DMS153 (cell line): ENCODE results near the gene TOMM40.
"Not testable (repeated sequence)": the region's sequence is repeated elsewhere in the genome, so short reads cannot be mapped to it uniquely, and the experiment has no call there.

Source experiments
- DNase-seq: peaks from one replicate; lab custom pipeline; 2025; lab: John Stamatoyannopoulos, UW

The TOMM40 gene

DNA sequence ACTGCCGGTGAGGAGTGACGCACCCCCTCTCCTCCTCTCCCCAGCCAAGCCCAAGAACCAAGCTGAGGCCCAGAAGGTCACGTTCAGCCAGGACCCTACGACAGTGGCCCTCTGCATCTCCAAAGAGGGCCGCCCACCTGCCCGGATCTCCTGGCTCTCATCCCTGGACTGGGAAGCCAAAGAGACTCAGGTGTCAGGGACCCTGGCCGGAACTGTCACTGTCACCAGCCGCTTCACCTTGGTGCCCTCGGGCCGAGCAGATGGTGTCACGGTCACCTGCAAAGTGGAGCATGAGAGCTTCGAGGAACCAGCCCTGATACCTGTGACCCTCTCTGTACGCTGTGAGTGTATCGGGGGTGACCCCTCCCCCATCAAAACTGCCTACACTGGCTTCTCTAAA, 19.2 kb upstream of the TOMM40 start:
- DNase-seq, result no peak

DNA sequence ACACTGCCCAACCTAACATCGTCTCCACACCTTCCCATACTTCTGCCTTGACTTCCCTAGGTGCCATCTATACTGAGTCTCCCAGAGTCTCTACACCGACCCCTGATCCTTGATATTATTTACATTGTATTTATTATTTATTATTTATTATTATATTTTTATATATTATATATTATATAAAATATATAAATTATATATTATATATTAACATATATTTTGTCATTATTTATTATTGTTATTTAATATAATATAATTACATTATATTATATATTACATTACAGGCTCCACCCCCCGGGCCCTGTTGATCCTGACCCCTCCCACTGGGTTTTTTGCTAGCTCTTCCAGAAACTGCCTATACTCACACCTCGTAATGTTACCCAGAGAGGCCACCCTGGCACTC, 18.4 kb upstream of the TOMM40 start:
- DNase-seq, result no peak

DNA sequence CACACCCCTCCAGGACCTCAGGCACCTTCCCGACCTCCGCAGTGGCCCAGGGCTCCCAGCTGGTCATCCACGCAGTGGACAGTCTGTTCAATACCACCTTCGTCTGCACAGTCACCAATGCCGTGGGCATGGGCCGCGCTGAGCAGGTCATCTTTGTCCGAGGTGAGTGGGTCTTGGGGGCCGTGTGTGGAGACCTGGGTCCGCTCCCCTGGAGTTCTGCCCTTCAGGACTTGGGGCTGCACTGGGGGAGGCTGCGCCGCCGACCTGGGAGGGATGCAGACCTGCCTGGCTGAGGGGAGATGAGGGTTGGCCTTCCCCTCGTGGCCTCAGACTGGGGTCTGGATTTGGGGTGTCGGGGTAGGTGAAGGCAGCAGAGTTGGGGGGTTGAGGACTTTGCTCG, 16.7 kb upstream of the TOMM40 start:
- no peak for DNase-seq

DNA sequence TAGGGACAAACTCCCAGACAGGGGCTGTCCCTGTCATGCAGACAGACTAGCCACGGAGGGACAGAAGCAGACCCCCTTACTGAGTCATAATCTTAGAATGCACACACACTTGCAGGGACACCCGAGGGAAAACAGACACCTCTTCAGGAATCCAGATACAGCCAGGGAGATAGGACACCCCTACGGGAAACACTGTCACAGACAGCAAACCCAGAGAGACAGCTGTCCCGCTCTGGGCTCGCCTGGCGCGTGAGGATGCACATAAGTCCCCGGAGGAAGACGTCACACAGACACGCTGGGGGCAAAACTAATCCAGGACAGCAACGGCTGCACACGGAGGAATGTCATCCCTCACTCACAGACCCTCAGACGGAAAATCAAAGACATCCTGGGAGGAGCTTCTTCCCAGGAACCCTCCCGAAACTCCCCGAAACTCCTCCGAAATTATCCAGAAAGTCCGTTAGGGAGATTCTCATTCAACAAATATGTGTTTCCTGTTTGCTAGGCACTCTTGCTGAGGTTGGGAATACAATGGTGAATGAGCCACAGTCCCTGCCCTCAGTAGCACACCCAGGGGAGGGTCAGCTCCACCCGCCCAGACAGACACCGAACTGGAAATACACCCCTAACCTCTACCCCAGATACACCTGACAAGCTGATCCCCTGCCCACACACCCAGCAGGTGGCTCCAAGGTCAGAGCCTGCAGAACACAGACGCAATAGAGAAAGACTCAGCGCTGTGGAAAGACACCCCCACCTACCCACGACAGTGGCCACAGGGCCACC, 15.2 kb upstream of the TOMM40 start:
- no peak for DNase-seq

DNA sequence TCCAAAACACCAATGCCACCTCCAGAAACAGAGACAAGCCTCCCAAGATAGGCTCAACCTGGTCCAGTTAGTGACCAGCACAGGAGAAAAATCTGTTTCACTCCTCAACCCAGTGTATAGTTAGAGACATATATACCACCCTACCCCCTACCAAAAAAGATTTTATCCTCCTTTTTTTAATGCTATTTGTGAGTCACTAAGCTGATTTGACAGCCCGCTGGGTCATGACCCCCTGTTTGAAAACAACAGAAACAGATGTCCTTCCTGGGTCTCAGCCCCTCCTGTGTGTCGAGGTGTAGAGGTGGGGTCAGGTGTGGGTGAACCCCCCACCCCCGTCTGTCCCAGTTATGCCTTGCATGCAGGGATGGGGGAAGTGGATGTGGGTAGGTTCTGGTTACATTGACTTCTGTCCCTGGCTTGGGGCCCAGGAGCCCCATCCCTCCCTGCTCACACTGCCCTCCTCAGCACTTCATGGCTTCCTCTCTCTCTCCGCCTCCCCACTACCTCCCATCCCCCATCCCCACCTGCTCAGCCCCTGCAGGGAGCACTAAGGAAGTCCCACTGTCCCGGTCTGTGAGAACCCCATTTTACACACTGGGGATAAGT, 14.0 kb upstream of the TOMM40 start:
- peak; percentile 0 for DNase-seq

DNA sequence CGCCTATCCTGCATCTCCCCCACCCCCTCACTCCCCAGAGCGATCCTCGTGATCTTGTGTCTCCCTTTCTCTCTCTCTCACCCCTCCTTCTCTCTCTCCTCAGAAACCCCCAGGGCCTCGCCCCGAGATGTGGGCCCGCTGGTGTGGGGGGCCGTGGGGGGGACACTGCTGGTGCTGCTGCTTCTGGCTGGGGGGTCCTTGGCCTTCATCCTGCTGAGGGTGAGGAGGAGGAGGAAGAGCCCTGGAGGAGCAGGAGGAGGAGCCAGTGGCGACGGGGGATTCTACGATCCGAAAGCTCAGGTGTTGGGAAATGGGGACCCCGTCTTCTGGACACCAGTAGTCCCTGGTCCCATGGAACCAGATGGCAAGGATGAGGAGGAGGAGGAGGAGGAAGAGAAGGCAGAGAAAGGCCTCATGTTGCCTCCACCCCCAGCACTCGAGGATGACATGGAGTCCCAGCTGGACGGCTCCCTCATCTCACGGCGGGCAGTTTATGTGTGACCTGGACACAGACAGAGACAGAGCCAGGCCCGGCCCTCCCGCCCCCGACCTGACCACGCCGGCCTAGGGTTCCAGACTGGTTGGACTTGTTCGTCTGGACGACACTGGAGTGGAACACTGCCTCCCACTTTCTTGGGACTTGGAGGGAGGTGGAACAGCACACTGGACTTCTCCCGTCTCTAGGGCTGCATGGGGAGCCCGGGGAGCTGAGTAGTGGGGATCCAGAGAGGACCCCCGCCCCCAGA, 12.8 kb upstream of the TOMM40 start:
- no peak for DNase-seq

DNA sequence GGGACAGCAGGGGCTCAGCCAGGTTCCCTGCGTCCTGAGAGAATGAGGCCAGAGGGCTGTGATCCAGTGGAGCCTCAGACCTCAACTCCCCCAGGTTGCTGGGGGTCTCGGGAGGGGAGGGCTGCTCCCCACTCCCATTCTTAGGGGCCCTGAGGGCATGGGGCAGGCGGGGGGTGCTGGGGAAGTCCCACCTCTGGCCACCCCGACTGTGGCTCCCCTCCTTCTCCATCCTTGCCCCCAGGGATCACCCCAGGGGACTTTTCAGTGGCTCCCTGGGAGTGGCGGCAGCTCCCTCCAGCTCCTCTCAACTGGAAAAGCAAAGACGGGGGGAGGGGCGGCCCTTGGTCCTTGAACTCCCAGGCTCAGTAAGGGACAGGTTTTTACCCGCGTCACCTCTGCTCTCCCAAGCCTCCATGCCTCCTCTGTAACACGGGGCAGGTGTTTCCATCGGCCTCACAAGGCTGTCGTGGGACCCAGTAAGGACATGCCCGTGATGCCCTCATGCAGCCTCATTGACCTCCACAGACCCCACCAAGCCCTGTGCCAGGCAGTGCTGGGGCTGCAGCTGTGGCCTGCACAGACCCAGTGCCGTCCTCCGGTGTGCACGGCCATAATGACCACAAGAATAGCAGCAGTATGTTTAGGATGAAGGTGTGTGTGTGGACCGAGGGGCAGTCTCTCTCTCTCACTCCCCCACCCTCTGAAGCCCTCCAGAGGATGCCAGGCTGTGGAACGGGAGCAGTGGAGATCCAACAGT, 11.6 kb upstream of the TOMM40 start:
- DNase-seq, result no peak

DNA sequence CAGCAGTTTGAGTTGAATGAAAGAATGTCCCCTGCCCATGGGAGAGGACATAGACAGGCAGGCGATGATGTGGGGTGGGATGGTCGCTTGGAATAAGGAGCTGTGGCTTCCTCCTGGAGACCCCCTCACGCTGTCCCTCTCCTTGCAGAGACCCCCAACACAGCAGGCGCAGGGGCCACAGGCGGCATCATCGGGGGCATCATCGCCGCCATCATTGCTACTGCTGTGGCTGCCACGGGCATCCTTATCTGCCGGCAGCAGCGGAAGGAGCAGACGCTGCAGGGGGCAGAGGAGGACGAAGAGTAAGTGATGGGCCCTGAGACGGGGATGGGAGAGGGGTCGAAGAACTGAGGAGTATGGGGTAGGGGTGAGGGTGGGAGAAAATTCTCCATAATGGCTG, 9.0 kb upstream of the TOMM40 start:
- DNase-seq, result no peak

DNA sequence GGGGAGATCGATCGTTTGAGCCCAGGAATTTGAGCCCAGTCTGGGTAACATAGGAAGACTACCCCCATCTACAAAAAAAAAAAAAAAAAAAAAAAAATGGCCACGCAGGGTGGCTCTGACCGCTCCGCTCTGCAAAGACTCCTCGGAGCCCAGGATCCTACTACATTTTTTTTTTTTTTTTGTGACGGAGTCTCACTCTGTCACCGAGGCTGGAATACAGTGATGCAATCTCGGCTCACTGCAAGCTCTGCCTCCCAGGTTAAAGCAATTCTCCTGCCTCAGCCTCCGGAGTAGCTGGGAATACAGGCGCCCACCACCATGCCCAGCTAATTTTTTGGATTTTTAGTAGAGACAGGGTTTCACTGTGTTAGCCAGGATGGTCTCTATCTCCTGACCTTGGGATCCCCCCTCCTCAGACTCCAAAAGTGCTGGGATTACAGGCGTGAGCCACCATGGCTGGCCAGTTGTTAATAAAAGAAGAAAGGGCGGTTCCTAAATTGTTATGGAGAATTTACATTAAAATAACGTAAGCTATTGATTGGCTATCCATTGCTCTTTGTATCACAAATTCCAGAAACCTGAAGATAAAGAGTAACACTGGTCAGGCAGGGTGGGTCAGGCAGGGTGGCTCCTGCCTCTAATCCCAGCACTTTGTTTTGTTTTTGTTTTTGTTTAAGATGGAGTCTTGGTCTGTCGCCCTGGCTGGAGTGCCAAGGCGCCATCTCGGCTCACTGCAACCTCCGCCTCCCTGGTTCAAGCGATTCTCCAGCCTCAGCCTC, 8.2 kb upstream of the TOMM40 start:
- DNase-seq, result not testable (repeated sequence)

DNA sequence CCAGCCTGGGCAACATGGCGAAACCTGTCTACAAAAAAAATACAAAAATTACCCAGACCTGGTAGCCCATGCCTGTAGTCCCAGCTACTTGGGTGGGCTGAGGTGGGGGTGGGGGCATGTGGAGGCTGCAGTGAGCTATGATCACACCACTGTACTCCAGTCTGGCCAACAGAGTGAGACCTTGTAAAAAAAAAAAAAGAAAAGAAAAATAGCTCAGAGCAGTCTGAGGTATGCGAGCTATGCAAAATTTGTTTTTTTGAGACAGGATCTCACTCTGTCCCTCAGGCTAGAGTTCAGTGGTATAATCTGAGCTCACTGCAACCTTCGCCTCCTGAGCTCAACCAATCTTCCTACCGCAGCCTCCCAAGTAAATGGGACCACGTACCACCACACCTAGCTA, 7.1 kb upstream of the TOMM40 start:
- no peak for DNase-seq

DNA sequence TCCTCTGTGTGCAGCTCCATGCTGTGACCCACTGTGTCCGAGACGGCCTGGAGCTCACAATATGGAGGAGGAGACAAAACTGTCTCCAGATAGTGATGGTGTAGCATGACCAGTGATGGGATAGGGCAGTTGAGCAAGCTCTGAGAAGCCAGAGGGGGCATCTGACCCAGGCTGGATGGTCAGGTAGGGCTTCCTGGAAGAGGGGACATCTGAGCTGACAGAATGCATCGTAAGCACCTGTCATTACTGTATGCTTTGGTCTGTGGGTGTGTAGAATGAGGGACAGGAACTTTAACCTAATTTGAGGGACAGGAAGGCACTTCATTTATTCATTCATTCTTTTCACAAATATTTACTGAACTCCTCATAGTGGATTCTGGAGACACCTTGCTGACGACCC, 6.5 kb upstream of the TOMM40 start:
- DNase-seq, result no peak

DNA sequence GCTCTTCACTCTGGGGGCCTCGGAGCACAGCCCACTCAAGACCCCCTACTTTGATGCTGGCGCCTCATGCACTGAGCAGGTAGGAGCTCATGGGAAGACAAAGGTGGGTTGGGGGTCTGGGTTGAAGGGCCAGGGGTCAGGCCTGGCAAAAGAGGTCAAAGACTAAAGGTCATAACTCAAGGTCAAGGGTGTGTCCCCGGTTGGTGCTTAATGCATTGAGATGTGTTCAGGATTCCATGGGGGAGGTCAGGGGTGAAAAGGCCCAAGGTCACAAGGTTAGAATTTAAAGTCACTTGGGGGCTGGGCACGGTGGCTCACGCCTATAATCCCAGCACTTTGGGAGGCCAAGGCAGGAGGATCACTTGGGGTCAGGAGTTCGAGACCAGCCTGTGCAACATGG, 4.9 kb upstream of the TOMM40 start:
- DNase-seq, result no peak

DNA sequence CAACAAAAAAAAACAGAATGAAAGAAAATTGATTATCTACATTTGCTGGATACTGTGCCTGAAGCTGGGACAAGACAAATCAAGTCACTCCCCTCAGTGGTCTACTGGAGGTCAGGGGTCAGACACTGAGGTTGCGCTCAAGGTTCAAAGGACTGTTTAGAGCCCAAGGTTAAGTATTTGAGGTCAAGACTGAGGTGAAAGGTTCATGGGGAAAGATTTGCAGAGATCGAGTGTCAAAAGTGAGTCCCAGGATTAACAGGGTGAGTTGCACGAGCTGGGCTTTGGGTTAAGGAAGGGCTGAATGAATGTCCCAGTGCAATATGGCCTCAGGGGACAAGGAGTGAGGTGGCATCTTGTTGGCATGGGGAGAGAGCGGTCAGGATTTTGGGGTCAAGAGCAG, 3.4 kb upstream of the TOMM40 start:
- DNase-seq, result no peak

DNA sequence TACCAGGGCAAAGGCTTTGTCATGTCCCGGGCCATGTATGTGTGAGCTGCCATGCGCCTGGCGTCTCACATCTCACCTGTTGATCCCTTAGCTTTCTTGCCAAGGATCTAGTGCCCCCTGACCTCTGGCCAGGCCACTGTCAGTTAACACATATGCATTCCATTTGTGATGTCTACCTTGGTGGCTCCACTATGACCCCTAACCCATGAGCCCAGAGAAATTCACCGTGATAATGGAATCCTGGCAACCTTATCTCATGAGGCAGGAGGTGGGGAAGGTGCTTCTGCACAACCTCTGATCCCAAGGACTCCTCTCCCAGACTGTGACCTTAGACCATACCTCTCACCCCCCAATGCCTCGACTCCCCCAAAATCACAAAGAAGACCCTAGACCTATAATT, 2.7 kb upstream of the TOMM40 start:
- DNase-seq, result not testable (repeated sequence)

DNA sequence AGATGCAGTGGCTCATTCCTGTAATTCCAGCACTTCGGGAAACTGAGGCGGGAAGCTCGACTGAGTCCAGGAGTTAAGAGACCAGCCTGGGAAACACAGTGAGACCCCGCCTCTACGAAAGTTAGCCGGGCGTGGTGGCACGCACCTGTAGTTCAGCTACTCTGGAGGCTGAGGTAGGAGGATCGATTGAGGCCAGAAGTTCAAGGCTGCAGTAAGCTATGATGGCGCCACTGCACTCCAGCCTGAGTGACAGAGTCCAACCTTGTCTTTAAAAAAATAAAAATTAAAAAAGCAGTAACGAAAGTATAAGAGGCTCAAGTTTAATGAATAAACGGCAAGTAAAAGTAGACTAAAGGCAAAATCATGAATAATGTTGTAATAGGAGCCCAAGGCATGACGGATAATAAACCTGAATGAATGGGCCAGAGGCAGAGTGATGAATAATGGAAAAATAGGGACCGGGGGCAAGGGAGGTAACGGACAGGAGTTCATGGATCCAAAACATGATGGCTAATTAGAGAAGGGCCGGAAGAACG, 1.2 kb upstream of the TOMM40 start:
- DNase-seq, result no peak

DNA sequence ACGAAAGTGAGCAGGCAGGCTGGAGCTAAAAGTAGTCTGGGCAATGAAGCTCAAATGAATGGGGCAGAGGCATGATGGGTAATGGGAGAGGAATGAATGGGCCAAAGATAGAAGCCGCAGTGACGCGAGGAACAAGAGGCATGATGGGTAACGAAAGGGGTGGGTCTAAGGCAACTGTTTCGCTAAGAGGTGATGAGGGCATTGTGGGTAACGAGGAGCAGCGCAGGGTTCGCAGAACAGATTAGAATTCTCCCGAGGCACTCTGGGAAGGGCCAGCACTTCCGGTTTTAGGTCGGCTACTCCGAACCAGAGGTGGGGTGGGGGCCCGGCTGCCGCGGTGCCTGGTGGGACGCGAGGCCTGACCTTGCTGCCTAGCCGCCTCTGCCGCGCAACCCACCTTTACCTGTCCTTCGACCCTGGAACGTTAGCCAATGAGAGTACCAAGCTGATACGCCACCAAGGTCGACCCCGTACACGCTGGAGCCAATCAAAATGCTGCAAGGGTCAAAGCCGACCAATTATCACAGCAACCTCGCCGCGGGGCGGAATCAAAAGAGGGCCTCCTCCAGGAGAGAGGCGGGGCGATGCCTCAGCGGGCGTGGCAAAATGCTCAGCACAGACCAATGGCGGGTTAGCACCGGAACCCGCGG, 563 bp upstream of the TOMM40 start:
- peak; percentile 100 for DNase-seq

DNA sequence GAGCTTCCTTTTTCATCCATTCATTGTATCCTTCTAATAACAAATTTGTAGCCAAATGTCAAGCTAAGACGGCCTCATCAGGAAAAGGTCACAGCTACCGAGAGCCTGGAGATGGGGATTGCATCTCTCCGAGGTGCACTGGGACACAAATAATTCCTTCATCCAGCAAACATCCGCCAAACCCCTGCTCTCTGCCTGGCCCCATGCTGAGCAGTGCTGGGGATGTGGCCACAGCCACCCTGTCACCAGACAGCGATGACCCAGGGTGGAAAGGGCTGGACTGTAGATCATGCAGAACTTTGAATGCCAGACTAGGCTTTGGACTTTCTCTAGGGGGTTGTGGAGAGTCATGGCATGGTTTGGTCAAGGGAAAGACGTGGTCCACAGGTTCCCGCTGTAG, 1.9 kb downstream of the TOMM40 start:
- no peak for DNase-seq

DNA sequence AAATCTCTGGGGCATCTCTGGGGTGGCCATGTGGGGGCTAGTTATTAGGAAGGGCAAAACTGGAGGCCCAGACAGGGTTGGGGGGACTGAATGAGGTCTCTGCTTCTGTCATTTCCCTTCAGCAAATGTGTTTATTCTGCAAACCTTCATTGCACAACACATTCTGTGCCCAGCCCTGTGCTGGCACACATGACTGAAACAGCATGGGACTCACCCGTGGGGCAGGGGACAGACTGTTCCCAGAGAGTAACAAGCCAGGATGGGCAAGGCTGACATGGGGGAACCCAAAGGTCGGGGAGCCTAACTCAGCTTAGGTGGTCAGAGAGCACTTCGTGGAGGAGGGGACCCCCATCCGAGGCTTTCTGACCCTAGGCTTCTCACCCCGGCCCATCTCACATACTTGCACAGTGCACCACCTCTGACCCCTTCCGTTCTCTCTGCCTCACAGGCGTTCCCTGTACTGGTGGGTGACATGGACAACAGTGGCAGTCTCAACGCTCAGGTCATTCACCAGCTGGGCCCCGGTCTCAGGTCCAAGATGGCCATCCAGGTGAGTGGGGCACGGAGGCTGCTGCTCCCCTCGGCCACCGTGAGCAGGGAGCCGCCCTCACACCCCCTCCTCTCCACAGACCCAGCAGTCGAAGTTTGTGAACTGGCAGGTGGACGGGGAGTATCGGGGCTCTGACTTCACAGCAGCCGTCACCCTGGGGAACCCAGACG, 2.4 kb downstream of the TOMM40 start:
- no peak for DNase-seq

DNA sequence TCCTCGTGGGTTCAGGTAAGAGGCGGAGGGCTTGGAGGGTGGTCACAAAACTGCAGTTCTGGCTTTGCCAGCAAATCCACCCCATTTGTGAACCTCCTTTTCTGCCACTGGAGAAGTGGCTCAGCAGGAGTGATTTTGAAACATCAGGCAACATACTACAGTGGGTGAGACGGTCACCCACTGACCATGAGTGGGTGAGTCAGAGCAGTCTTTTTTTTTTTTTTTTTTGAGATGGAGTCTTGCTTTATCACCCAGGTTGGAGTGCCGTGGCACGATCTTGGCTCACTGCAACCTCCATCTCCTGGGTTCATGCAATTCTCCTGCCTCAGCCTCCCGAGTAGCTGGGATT, 3.0 kb downstream of the TOMM40 start:
- DNase-seq, result no peak

DNA sequence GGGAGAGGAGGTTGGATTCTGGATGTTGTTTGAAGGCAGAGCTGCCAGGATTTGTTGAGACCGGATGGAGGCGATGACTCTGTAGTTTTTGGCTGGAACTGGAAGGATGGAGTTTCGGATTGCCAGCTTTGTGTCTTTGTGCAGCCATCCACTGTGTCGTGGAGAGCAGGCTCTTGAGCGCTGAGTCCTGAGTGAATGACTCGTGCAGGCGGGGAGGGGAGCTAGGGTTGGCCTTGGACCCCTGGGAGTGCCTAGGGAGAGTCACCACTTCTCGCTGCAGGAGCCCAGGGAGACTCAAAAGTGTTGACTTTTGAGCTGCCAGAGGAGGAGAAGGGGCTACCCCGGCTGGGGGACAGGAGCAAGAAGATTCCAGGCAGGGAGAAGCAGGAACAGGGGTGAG, 3.9 kb downstream of the TOMM40 start:
- no peak for DNase-seq
